Embryonic facial prominence (tissue), 1 donor: ENCODE results near the gene TMEM223.
"Not testable (repeated sequence)": the region's sequence is repeated elsewhere in the genome, so short reads cannot be mapped to it uniquely, and the experiment has no call there.

Experiments
- DNase-seq: peaks from one replicate; pipeline ENCODE4 v3.0.0-alpha.2; 2016; ENCODE audit errors: extremely low spot score

TMEM223 gene

GRCh38 chr11:62791501-62792201 is at the start of gene TMEM223:
Gene TMEM223 (minus strand): TSS chr11:62792006. CDS start chr11:62791994, 12 bp downstream.
- DNase-seq = peak; percentile 73

- not testable (repeated sequence) for DNase-seq
Measured at GRCh38 chr11:62840721-62841360, 49.0 kb upstream of the TMEM223 start.

- peak; percentile 94 for DNase-seq
Measured at GRCh38 chr11:62839050-62839945, 47.5 kb upstream of the TMEM223 start, which contains the start of gene WDR74. Gene WDR74 (minus strand): TSS chr11:62839590. CDS start chr11:62839570, 20 bp downstream.

- DNase-seq = no peak
Measured at GRCh38 chr11:62835336-62835735, 43.5 kb upstream of the TMEM223 start.

- DNase-seq = no peak
Measured at GRCh38 chr11:62832336-62833234, 40.8 kb upstream of the TMEM223 start, which contains the start of gene TEX54. Gene TEX54 (minus strand): TSS chr11:62832841.

- peak; percentile 98 for DNase-seq
Measured at GRCh38 chr11:62831520-62832335, 39.9 kb upstream of the TMEM223 start, which contains the start of gene STX5. Gene STX5 (minus strand): TSS chr11:62832051. CDS start chr11:62831243, 808 bp downstream.

- no peak for DNase-seq
Measured at GRCh38 chr11:62830904-62831519, 39.2 kb upstream of the TMEM223 start.

- not testable (repeated sequence) for DNase-seq
Measured at GRCh38 chr11:62828130-62828529, 36.3 kb upstream of the TMEM223 start.

- DNase-seq = no peak
Measured at GRCh38 chr11:62823677-62824076, 31.9 kb upstream of the TMEM223 start.

- no peak for DNase-seq
Measured at GRCh38 chr11:62817129-62817528, 25.3 kb upstream of the TMEM223 start.

GRCh38 chr11:62816557-62816956 is 24.8 kb upstream of the TMEM223 start:
- DNase-seq = no peak

- no peak for DNase-seq
Measured at GRCh38 chr11:62811659-62812058, 19.9 kb upstream of the TMEM223 start.

GRCh38 chr11:62810748-62811147 is 18.9 kb upstream of the TMEM223 start:
- DNase-seq = no peak

GRCh38 chr11:62806611-62807121 is 14.9 kb upstream of the TMEM223 start:
- DNase-seq = no peak

- DNase-seq = no peak
Measured at GRCh38 chr11:62805961-62806441, 14.2 kb upstream of the TMEM223 start.

- DNase-seq = peak; percentile 90
Measured at GRCh38 chr11:62805076-62805892, 13.5 kb upstream of the TMEM223 start, which contains the start of gene NXF1. Gene NXF1 (minus strand): TSS chr11:62805440. CDS start chr11:62805356, 84 bp downstream.

- DNase-seq = no peak
Measured at GRCh38 chr11:62804310-62805075, 12.7 kb upstream of the TMEM223 start.
